HepG2 (cell line): ENCODE results near the gene HSDL1. TPM values are rescaled to one million over a fixed set of nuclear protein-coding genes. Genes with fewer than 3 reads are reported as not detected.

ENCODE experiments used
- ATAC-seq: fragments of 200-7000 bp; cut with Tn5 transposase; 3 replicates; pipeline ENCODE4 v1.9.1; 2020; ENCODE audit warnings: mild to moderate bottlenecking, moderate library complexity
- BruUV-seq: library from RNA; stranded (reverse); fragments of 400-500 nt; replicated peaks from 2 replicates; lab custom pipeline; 2021; lab: Mats Ljungman, UMichigan
- CTCF ChIA-PET: fragments of 300-600 bp; formaldehyde crosslinking; extraction: SDS; loops from one replicate; lab custom pipeline; 2021; ENCODE audit warnings: low total read pairs, inconsistent platforms, low intra/inter-chr PET ratio; lab: Yijun Ruan, JAX
- POLR2A ChIA-PET: fragments of 350-600 bp; sonication (Branson Sonifier 250); formaldehyde crosslinking; loops from one replicate; lab custom pipeline; 2020; ENCODE audit warnings: antibody characterized with exemption, inconsistent platforms; lab: Yijun Ruan, JAX
- DNase-seq: peaks from one replicate; pipeline ENCODE4 v3.0.0-alpha.2; 2015; ENCODE audit warnings: low spot score
- FAIRE-seq: peaks from 3 replicates; lab custom pipeline; 2011; peaks lifted over from hg19 to GRCh38; lab: Jason Lieb, UNC
- H2AFZ ChIP-seq: one replicate; pipeline ENCODE4 v1.6.1; 2011; ENCODE audit warnings: low read length, inconsistent platforms
- H3K27ac ChIP-seq: fragments of 300-600 bp; 3 replicates; pipeline ENCODE4 v1.8.0; 2011; ENCODE audit warnings: mixed run types, mild to moderate bottlenecking, mixed read lengths, low read length, inconsistent platforms; ENCODE audit not compliant: insufficient read depth; ENCODE audit errors: extremely low read length
- H3K27me3 ChIP-seq, 2 experiments: fragments of 200-600 bp in 1 of 2; 2 replicates in 1 of 2; 3 replicates in 1 of 2; pipeline versions ENCODE4 v1.6.0 to v1.8.0; 2011; ENCODE audit warnings: low read length in 2 of 2, mild to moderate bottlenecking in 2 of 2, moderate library complexity in 2 of 2, inconsistent platforms in 1 of 2; ENCODE audit not compliant: insufficient read depth in 2 of 2, control insufficient read depth in 1 of 2
- H3K36me3 ChIP-seq, 2 experiments: fragments of 200-600 bp in 1 of 2; replicated peaks in 1 of 2; 2 replicates in 1 of 2; 3 replicates in 1 of 2; pipeline versions ENCODE4 v1.5.1 to v1.8.0; 2011; ENCODE audit warnings: low read length in 2 of 2, inconsistent platforms in 1 of 2; ENCODE audit not compliant: insufficient read depth in 2 of 2, control insufficient read depth in 1 of 2
- H3K4me1 ChIP-seq: 2 replicates; pipeline ENCODE4 v1.5.1; 2012; ENCODE audit warnings: low read length, inconsistent platforms; ENCODE audit not compliant: insufficient read depth
- H3K4me2 ChIP-seq: 2 replicates; pipeline ENCODE4 v1.6.0; 2011; ENCODE audit warnings: low read depth, low read length, inconsistent platforms
- H3K4me3 ChIP-seq, 3 experiments: fragments of 200-600 bp in 1 of 3; sonication (generic), shearing (Covaris generic) in 1 of 3; replicated peaks in 1 of 3; 2 replicates each; pipeline ENCODE4 v1.5.1; 2011 to 2016; ENCODE audit warnings: low read length in 3 of 3, inconsistent platforms in 2 of 3, low read depth in 2 of 3, mild to moderate bottlenecking in 2 of 3, control low read depth in 1 of 3, mixed read lengths in 1 of 3; ENCODE audit not compliant: insufficient read depth in 1 of 3
- H3K79me2 ChIP-seq: one replicate; pipeline ENCODE4 v1.6.1; 2011; ENCODE audit warnings: low read length, inconsistent platforms; ENCODE audit not compliant: insufficient read depth
- H3K9ac ChIP-seq: 2 replicates; pipeline ENCODE4 v1.6.0; 2011; ENCODE audit warnings: mild to moderate bottlenecking, low read depth, low read length, inconsistent platforms; ENCODE audit not compliant: insufficient read depth
- H3K9me3 ChIP-seq: 2 replicates; pipeline ENCODE4 v1.5.1; 2012; ENCODE audit warnings: mild to moderate bottlenecking, low read length
- H4K20me1 ChIP-seq: 2 replicates; pipeline ENCODE4 v1.6.0; 2011; ENCODE audit warnings: inconsistent platforms, mild to moderate bottlenecking, low read length, moderate library complexity; ENCODE audit not compliant: insufficient read depth
- GTF3A ChIP-seq: sonication (generic); formaldehyde crosslinking; conservative IDR thresholded peaks from 2 replicates; pipeline ENCODE4 v1.4.0; 2020; ENCODE audit warnings: mild to moderate bottlenecking, missing genetic modification reagents
- HOXD1 ChIP-seq: sonication (generic); formaldehyde crosslinking; IDR thresholded peaks from 2 replicates; pipeline ENCODE4 v1.5.0; 2020; ENCODE audit warnings: missing genetic modification reagents
- ZNF34 ChIP-seq: sonication (generic); formaldehyde crosslinking; IDR thresholded peaks from 2 replicates; pipeline ENCODE4 v1.4.0; 2020; ENCODE audit warnings: mild to moderate bottlenecking, missing genetic modification reagents, borderline replicate concordance
- ZNF513 ChIP-seq: sonication (generic); formaldehyde crosslinking; conservative IDR thresholded peaks from 2 replicates; pipeline ENCODE4 v1.5.0; 2020; ENCODE audit warnings: missing genetic modification reagents
- ZSCAN25 ChIP-seq: sonication (generic); formaldehyde crosslinking; IDR thresholded peaks from 2 replicates; pipeline ENCODE4 v1.8.0; 2022; ENCODE audit warnings: mild to moderate bottlenecking, missing genetic modification reagents
- ZSCAN30 ChIP-seq: sonication (generic); formaldehyde crosslinking; IDR thresholded peaks from 2 replicates; pipeline ENCODE4 v1.5.0; 2020; ENCODE audit warnings: mild to moderate bottlenecking, missing genetic modification reagents
- WGBS: methylation state at CpG from one replicate; pipeline ENCODE4 v1.1.6; 2017; ENCODE audit warnings: low lambda C conversion rate; 5-methylcytosine and 5-hydroxymethylcytosine counted together
- in situ Hi-C: cut with HindIII; loops from 2 replicates; pipeline ENCODE4 v1.10.0; 2017; ENCODE audit warnings: low pct_unique_long_range_greater_than_20kb; ENCODE audit not compliant: extremely low pct_ligation_motif_present
- intact Hi-C: fragments of 100-400 bp; cut with micrococcal nuclease; formaldehyde crosslinking; loops from one replicate; pipeline ENCODE4 v1.10.0; 2022; ENCODE audit not compliant: unreplicated experiment
- polyA plus RNA-seq, 8 experiments: library from polyadenylated mRNA; depleted of rRNA in 3 of 8; stranded (reverse) in 7 of 8; unstranded in 1 of 8; fragments of >200 nt; fragmentation: Illumina TruSeq in 4 of 8; extraction: Trizol in 4 of 8; gene quantifications; 2 replicates each; pipeline versions ENCODE4 v1.2.1 to v1.2.3, GENCODE V29; 2011 to 2016; ENCODE audit warnings: low read depth in 4 of 8, missing spikeins in 1 of 8, mixed read lengths in 1 of 8; ENCODE audit not compliant: insufficient read depth in 1 of 8
- total RNA-seq, 5 experiments: library from RNA; depleted of rRNA; stranded (reverse); fragments of >200 nt; fragmentation: Illumina TruSeq; extraction: Trizol; gene quantifications; 2 replicates each; pipeline ENCODE4 v1.2.3, GENCODE V29; 2016; ENCODE audit warnings: low read depth in 1 of 5

Gene HSDL1
- total and polyA plus RNA-seq, 2 of the 13 experiments (the other 11 are each of a cell fraction or from before 2014, with no cell fraction given): 49.2 to 49.7 TPM

GRCh38 chr16:84136331-84137125 lies 8.4 kb downstream of the HSDL1 start:
- H3K36me3 ChIP-seq: 0 out of 5 replicates have a peak, but pooled peaks cover 0 to 2% of the 10 kb centered on the region in 2 experiments
- peaks cover 59% of the 10 kb centered on the region for H3K79me2 ChIP-seq
- no peaks in the 10 kb centered on the region for H3K9me3 ChIP-seq
- H2AFZ ChIP-seq: no peak overlapping the region
- peaks cover 2% of the 10 kb centered on the region; the same call in 1 of the 2 replicates for H4K20me1 ChIP-seq
- ATAC-seq (no peak), DNase-seq (no peak), FAIRE-seq (no peak)
- BruUV-seq: no TSS peak
- intact Hi-C loops: no loop called here
- CTCF ChIA-PET: no interaction called here
- H3K4me2 ChIP-seq: no peak overlapping the region
- peaks cover 70% of the 10 kb centered on the region for H3K4me1 ChIP-seq
- 97% methylated on average over 11 of the region's 11 CpGs for WGBS
- no peak for TF ChIP-seq ZNF513 (CRISPR knock-in tag)
- no peak for TF ChIP-seq ZNF34 (CRISPR knock-in tag)
- no peak for TF ChIP-seq GTF3A (CRISPR knock-in tag)
- TF ChIP-seq HOXD1 (CRISPR knock-in tag): no peak
- TF ChIP-seq ZSCAN30 (CRISPR knock-in tag): no peak
- TF ChIP-seq ZSCAN25 (CRISPR knock-in tag): no peak
- no peaks in the 10 kb centered on the region for H3K27me3 ChIP-seq
- peak overlapping the region; percentile 2 for H3K27ac ChIP-seq
- in situ Hi-C loops: no loop called here
- no peak overlapping the region for H3K4me3 ChIP-seq
- no peak overlapping the region for H3K9ac ChIP-seq
- POLR2A ChIA-PET: interaction anchor here (8.6 kb wide), 1 partner anchor 19 kb away, joined by 142 read pairs; the partner anchor contains the start of gene MBTPS1
